ENCODE data around the gene PAX5.

Gene PAX5

GRCh38 chr9:36847781-36848673 is 186.0 kb downstream of the PAX5 start:
- peak; percentile 50 for DNase-seq

GRCh38 chr9:36846621-36847020 is 187.4 kb downstream of the PAX5 start:
- DNase-seq = no peak

GRCh38 chr9:36845844-36846243 is 188.2 kb downstream of the PAX5 start:
- DNase-seq = no peak

- no peak for DNase-seq
Observed at GRCh38 chr9:36844961-36845360, 189.1 kb downstream of the PAX5 start.

- DNase-seq = no peak
Observed at GRCh38 chr9:36843964-36844363, 190.1 kb downstream of the PAX5 start.

GRCh38 chr9:36842560-36843530 is 191.2 kb downstream of the PAX5 start:
- no peak for DNase-seq

GRCh38 chr9:36840898-36841536 is 193.1 kb downstream of the PAX5 start:
- DNase-seq = peak; percentile 39

- no peak for DNase-seq
Observed at GRCh38 chr9:36839131-36839885, 194.8 kb downstream of the PAX5 start.

- DNase-seq = no peak
Observed at GRCh38 chr9:36837431-36838405, 196.3 kb downstream of the PAX5 start.

GRCh38 chr9:36836486-36836885 is 197.6 kb downstream of the PAX5 start:
- DNase-seq = no peak

GRCh38 chr9:36835271-36835996 is 198.6 kb downstream of the PAX5 start:
- DNase-seq = no peak

- DNase-seq = no peak
Observed at GRCh38 chr9:36834736-36835135, 199.3 kb downstream of the PAX5 start.

- no peak for DNase-seq
Observed at GRCh38 chr9:36833954-36834353, 200.1 kb downstream of the PAX5 start.

GRCh38 chr9:36832164-36832795 is 201.8 kb downstream of the PAX5 start:
- no peak for DNase-seq

GRCh38 chr9:36831381-36832161 is 202.5 kb downstream of the PAX5 start:
- DNase-seq = no peak

GRCh38 chr9:36828611-36829013 is 205.5 kb downstream of the PAX5 start:
- no peak for DNase-seq

GRCh38 chr9:36827593-36827992 is 206.5 kb downstream of the PAX5 start:
- DNase-seq = no peak

- no peak for DNase-seq
Observed at GRCh38 chr9:36826581-36826980, 207.5 kb downstream of the PAX5 start.

GRCh38 chr9:36825179-36825578 is 208.9 kb downstream of the PAX5 start:
- DNase-seq = no peak

Measured in NCI-H187 treated with DMSO at 0.1 percent for 48 hours (cell line).